Hepatocyte (in vitro differentiated cells): Measurements from ENCODE around the gene FREY1.

Experiments used
- CTCF ChIP-seq: fragments of 200-600 bp; sonication (generic); IDR thresholded peaks from 2 replicates; pipeline ENCODE4 v1.5.1; 2016; ENCODE audit warnings: antibody characterized with exemption, mild to moderate bottlenecking; ENCODE audit not compliant: poor library complexity
- EZH2 ChIP-seq: fragments of 200-600 bp; sonication (generic); IDR thresholded peaks from 2 replicates; pipeline ENCODE4 v1.6.1; 2016; ENCODE audit warnings: antibody characterized with exemption, mild to moderate bottlenecking, borderline replicate concordance
- EZH2phosphoT487 ChIP-seq: fragments of 200-600 bp; sonication (generic); IDR thresholded peaks from one replicate; pipeline ENCODE4 v1.6.1; 2018; ENCODE audit warnings: antibody characterized with exemption, mild to moderate bottlenecking, low read depth, moderate library complexity; ENCODE audit not compliant: unreplicated experiment, severe bottlenecking

- TF ChIP-seq CTCF (no peak), EZH2 (no peak), EZH2phosphoT487 (no peak)
These were observed 47.4 kb downstream of the FREY1 start for GRCh38 chr11:45859661-45860140.
